Kidney (tissue), 14 donors: ENCODE measurements around the gene PPIF. TPM values are rescaled to one million over a fixed set of nuclear protein-coding genes. Genes with fewer than 3 reads are reported as not detected.

Experiments used
- DNase-seq, 5 donors: peaks; one replicate each; pipeline ENCODE4 v3.0.0-alpha.2; 2013 to 2020
- FAIRE-seq: peaks from 2 replicates; lab custom pipeline; 2012; peaks lifted over from hg19 to GRCh38; lab: Jason Lieb, UNC
- H3K27ac ChIP-seq, 2 donors: one replicate each; pipeline ENCODE4 v1.7.0; 2013; ENCODE audit warnings: low read depth in 2 of 2, low read length in 2 of 2, inconsistent platforms in 1 of 2
- H3K27me3 ChIP-seq: one replicate; pipeline ENCODE4 v1.7.1; 2013; ENCODE audit warnings: low read length, inconsistent platforms; ENCODE audit not compliant: control insufficient read depth, insufficient read depth
- H3K36me3 ChIP-seq, 3 donors: one replicate each; pipeline versions ENCODE4 v1.7.0 to v1.7.1; 2013; ENCODE audit warnings: low read length in 3 of 3, control low read depth in 1 of 3, inconsistent platforms in 1 of 3; ENCODE audit not compliant: insufficient read depth in 3 of 3, control insufficient read depth in 2 of 3
- H3K4me1 ChIP-seq, 3 donors: one replicate each; pipeline versions ENCODE4 v1.7.0 to v1.7.1; 2013; ENCODE audit warnings: low read length in 3 of 3, inconsistent platforms in 1 of 3, low read depth in 1 of 3; ENCODE audit not compliant: control insufficient read depth in 2 of 3, insufficient read depth in 2 of 3
- H3K4me3 ChIP-seq, 3 donors: one replicate each; pipeline versions ENCODE4 v1.7.0 to v1.8.1; 2013; ENCODE audit warnings: low read length in 3 of 3, control low read depth in 1 of 3, inconsistent platforms in 1 of 3
- H3K9ac ChIP-seq, 3 donors: one replicate each; pipeline versions ENCODE4 v1.7.0 to v1.7.1; 2013; ENCODE audit warnings: low read length in 3 of 3, control low read depth in 1 of 3, inconsistent platforms in 1 of 3
- H3K9me3 ChIP-seq, 3 donors: one replicate each; pipeline versions ENCODE4 v1.7.0 to v1.7.1; 2013; ENCODE audit warnings: low read length in 3 of 3, control low read depth in 1 of 3, inconsistent platforms in 1 of 3; ENCODE audit not compliant: control insufficient read depth in 2 of 3, insufficient read depth in 1 of 3
- intact Hi-C: fragments of 100-400 bp; cut with DNase I; formaldehyde crosslinking; loops from one replicate; pipeline ENCODE4 v1.11.1; 2022
- polyA plus RNA-seq: library from polyadenylated mRNA; stranded (reverse); fragments of 350-450 nt; fragmentation: Illumina TruSeq; extraction: RNeasy Lipid Tissue Mini Kit (QIAGEN cat#74804); gene quantifications from one replicate; pipeline ENCODE4 v1.2.3, GENCODE V29; 2014; ENCODE audit warnings: low read depth, low replicate concordance; ENCODE audit not compliant: insufficient read depth
- total RNA-seq: library from RNA; stranded (reverse); fragmentation: NEBNext Ultra II Directional; extraction: Animal tissue kit (Norgen Biotek cat#: 25700); gene quantifications from one replicate; pipeline ENCODE4 v1.2.1, GENCODE V29; 2021
- TF ChIP-seq, protein P1 (sequence below): IDR thresholded peaks from 3 replicates; pipeline ENCODE4 v1.5.1; 2012; ENCODE audit warnings: mild to moderate bottlenecking, moderate library complexity, borderline replicate concordance; ENCODE audit not compliant: insufficient read depth; ENCODE audit errors: extremely low read depth
- donor health status: control.
- donor health status: control.
- donor health status: control.
- donor health status: control.
- donor health status: control.
- donor health status: DM: yes; HTN: yes; CAD: no.
- donor health status: Normal renal cell carcinoma (clear cell type).

The PPIF gene
- total and polyA plus RNA-seq, 2 donors from 2014 or later, result 36.7 to 120 TPM

DNA sequence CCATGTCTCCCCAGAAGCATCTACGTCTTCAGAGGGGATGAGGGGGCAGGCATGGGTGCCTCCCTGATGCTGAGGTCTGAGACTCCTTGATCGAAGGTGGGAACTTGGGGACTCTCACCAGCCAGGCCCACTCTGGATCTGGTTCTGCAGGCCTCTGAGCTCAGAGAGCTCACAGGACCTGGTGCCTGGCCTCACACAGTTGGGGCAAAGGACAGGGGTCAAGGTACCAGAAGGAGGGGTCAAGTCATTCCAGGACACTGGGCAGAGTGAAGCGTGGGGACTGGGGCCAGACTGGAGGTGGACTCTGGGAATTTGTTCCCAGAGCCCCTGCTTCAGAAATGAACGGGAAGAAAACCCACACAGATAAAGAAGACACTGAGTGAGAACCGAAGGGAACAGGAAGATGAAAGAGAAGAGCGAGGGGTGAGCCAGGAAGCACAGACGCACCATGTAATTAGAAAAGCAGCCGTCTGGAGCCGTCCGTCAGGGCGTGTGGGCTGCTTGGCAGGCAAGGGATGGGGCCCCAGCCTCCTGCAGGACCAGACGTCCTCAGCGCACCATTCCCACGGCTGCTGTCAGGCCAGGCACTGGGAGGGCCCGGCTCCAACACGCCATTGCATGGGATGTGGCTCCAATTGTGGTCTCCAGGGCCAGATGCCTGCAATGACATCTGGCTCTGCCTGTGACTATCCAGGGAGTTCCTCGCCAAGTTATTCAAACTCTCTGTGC, 50.5 kb downstream of the PPIF start:
- peak in 2 of 5 donors; percentile 49 to 79 for DNase-seq

DNA sequence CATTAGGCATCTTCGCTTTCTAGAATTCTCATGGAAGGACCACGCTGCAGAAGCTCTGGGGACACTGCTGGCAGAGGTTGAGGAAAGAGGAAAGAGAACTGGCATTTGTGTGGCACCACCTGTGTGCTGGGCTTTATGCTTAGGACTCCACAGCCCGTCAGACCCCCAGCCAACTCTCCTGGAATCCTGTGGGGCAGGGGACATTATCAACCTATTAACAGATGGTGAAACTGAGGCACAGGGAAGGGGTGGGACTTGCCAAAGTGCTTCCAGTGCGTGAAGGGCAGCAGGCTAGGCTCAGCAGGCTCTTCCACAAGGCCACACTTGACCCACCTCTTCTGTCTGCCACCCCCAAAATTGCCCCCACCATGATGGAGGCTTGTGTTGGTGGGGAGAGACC, 51.4 kb downstream of the PPIF start:
- TF ChIP-seq, protein P1, sequence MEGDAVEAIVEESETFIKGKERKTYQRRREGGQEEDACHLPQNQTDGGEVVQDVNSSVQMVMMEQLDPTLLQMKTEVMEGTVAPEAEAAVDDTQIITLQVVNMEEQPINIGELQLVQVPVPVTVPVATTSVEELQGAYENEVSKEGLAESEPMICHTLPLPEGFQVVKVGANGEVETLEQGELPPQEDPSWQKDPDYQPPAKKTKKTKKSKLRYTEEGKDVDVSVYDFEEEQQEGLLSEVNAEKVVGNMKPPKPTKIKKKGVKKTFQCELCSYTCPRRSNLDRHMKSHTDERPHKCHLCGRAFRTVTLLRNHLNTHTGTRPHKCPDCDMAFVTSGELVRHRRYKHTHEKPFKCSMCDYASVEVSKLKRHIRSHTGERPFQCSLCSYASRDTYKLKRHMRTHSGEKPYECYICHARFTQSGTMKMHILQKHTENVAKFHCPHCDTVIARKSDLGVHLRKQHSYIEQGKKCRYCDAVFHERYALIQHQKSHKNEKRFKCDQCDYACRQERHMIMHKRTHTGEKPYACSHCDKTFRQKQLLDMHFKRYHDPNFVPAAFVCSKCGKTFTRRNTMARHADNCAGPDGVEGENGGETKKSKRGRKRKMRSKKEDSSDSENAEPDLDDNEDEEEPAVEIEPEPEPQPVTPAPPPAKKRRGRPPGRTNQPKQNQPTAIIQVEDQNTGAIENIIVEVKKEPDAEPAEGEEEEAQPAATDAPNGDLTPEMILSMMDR, result no peak
- FAIRE-seq (no peak), DNase-seq (no peak)
- H3K9ac ChIP-seq, result peak overlapping the region in 1 of 3 donors; percentile 22
- H3K27me3 ChIP-seq, result no peaks in the 10 kb centered on the region
- H3K9me3 ChIP-seq, result no peaks in the 10 kb centered on the region
- H3K4me1 ChIP-seq, result peaks cover 0 to 45% (median 15%) of the 10 kb centered on the region in 3 donors
- H3K27ac ChIP-seq, result peak overlapping the region; percentile 86 to 89
- H3K36me3 ChIP-seq, result peaks cover 0 to 3% (median 0%) of the 10 kb centered on the region in 3 donors
- H3K4me3 ChIP-seq, result no peak overlapping the region
- intact Hi-C loops, result no loop called here

More for the DNA sequence above, 50.5 kb downstream of the PPIF start:
- TF ChIP-seq, protein P1, result no peak
- Histone ChIP-seq H3K4me3 (no peak overlapping the region), H3K27me3 (no peaks in the 10 kb centered on the region), H3K9me3 (no peaks in the 10 kb centered on the region), H3K9ac (no peak overlapping the region), H3K4me1 (peaks cover 0 to 40% (median 15%) of the 10 kb centered on the region in 3 donors), H3K27ac (peak overlapping the region; percentile 28 to 50), H3K36me3 (peaks cover 0 to 3% (median 0%) of the 10 kb centered on the region in 3 donors)
- intact Hi-C loops, result no loop called here
- no peak for FAIRE-seq

DNA sequence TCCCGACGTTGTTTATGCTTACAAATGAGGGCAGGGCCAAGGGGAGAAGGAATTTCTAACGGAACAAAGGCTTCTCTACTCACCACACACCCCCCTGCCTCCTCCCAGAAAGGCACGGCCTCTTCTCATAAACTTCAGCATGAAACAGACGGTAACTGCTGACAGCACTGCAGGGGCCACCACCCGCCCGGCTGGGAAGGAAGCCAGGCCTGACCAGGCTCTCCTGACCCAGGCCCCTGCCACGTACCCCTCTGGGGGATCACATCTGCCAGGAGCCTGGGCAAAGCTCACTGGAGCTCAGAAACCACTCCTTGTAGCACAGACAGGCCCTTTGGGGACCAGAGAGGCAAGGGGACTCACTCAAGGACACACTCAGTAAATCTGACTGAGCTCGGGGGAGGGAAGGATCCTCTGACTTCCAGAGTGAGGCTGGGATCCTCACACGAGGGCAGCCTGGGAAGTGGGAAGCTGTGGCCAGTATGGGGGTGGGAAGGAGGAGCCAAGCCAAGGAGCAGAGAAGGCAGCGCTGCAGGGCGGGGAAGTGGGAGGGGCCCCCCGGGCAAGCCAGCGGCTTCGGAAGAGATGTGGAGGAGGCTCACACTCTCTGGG, 52.1 kb downstream of the PPIF start:
- H3K9ac ChIP-seq, result peak overlapping the region in 1 of 3 donors; percentile 22
- H3K9me3 ChIP-seq, result no peaks in the 10 kb centered on the region
- peaks cover 0 to 45% (median 15%) of the 10 kb centered on the region in 3 donors for H3K4me1 ChIP-seq
- H3K36me3 ChIP-seq, result no peaks in the 10 kb centered on the region
- FAIRE-seq, result no peak
- TF ChIP-seq, protein P1, result no peak
- peak overlapping the region; percentile 86 to 89 for H3K27ac ChIP-seq
- H3K4me3 ChIP-seq, result peak overlapping the region in 1 of 3 donors; percentile 15
- DNase-seq, result peak; percentile 84 to 96 (median 90)
- H3K27me3 ChIP-seq, result no peaks in the 10 kb centered on the region
- intact Hi-C loops, result no loop called here
